H1 (cell line): ENCODE results near the gene MED31. TPM values are rescaled to one million over a fixed set of nuclear protein-coding genes. Genes with fewer than 3 reads are reported as not detected.

Source experiments
- CTCF ChIA-PET: fragments of 300-600 bp; sonication (Branson Sonifier 250); formaldehyde crosslinking; loops from one replicate; lab custom pipeline; 2021; ENCODE audit not compliant: partially characterized antibody; lab: Charles Lee
- POLR2A ChIA-PET: fragments of 300-600 bp; sonication (Branson Sonifier 250); formaldehyde crosslinking; loops from one replicate; lab custom pipeline; 2021; ENCODE audit warnings: inconsistent platforms; ENCODE audit not compliant: partially characterized antibody; lab: Charles Lee
- DNase-seq, 2 experiments: peaks; one replicate each; pipeline versions ENCODE4 v3.0.0 to v3.0.0-alpha.2; 2010 to 2022; ENCODE audit warnings: low spot score in 2 of 2, low read depth in 1 of 2, mixed read lengths in 1 of 2
- FAIRE-seq: peaks from 2 replicates; lab custom pipeline; 2011; peaks lifted over from hg19 to GRCh38; lab: Jason Lieb, UNC
- H2AFZ ChIP-seq: 2 replicates; pipeline ENCODE4 v1.8.1; 2012; ENCODE audit warnings: low read length, inconsistent platforms
- H2AK5ac ChIP-seq: 2 replicates; pipeline ENCODE4 v1.6.1; 2013; ENCODE audit warnings: low read depth, low read length
- H2BK120ac ChIP-seq: replicated peaks from 2 replicates; pipeline ENCODE3; 2013; ENCODE audit warnings: low read depth, low read length, inconsistent platforms
- H2BK12ac ChIP-seq: 2 replicates; pipeline ENCODE4 v1.6.1; 2013; ENCODE audit warnings: low read depth, low read length
- H2BK15ac ChIP-seq: 2 replicates; pipeline ENCODE4 v1.6.1; 2013; ENCODE audit warnings: low read length
- H2BK20ac ChIP-seq: 2 replicates; pipeline ENCODE4 v1.6.1; 2013; ENCODE audit warnings: low read length
- H2BK5ac ChIP-seq: 2 replicates; pipeline ENCODE4 v1.6.1; 2013; ENCODE audit warnings: low read depth, low read length
- H3K14ac ChIP-seq: 2 replicates; pipeline ENCODE4 v1.6.1; 2013; ENCODE audit warnings: inconsistent platforms; ENCODE audit not compliant: insufficient read length
- H3K18ac ChIP-seq: 2 replicates; pipeline ENCODE4 v1.6.1; 2013; ENCODE audit warnings: low read length; ENCODE audit errors: extremely low read depth
- H3K23ac ChIP-seq: 2 replicates; pipeline ENCODE4 v1.6.1; 2013; ENCODE audit warnings: inconsistent platforms; ENCODE audit not compliant: insufficient read length
- H3K23me2 ChIP-seq: 2 replicates; pipeline ENCODE4 v1.6.1; 2013; ENCODE audit warnings: low read depth, low read length
- H3K27ac ChIP-seq: 2 replicates; pipeline ENCODE4 v1.6.1; 2011; ENCODE audit warnings: low read depth, low read length, inconsistent platforms
- H3K27me3 ChIP-seq, 4 experiments: replicated peaks in 1 of 4; 1 replicate in 1 of 4; 2 replicates in 3 of 4; pipeline versions ENCODE4 v1.6.1 to v1.8.1; 2011 to 2013; ENCODE audit warnings: low read length in 3 of 4, mild to moderate bottlenecking in 3 of 4, inconsistent platforms in 2 of 4, mixed read lengths in 2 of 4, moderate library complexity in 1 of 4; ENCODE audit not compliant: control insufficient read depth in 3 of 4, insufficient read depth in 3 of 4; ENCODE audit errors: extremely low read depth in 1 of 4
- H3K36me3 ChIP-seq, 4 experiments: 2 replicates each; pipeline versions ENCODE4 v1.6.1 to v1.8.1; 2011 to 2013; ENCODE audit warnings: mild to moderate bottlenecking in 4 of 4, low read length in 3 of 4, moderate library complexity in 2 of 4, control low read depth in 1 of 4, inconsistent platforms in 1 of 4; ENCODE audit not compliant: insufficient read depth in 4 of 4, control insufficient read depth in 2 of 4
- H3K4ac ChIP-seq: replicated peaks from 2 replicates; pipeline ENCODE3; 2013; ENCODE audit warnings: low read length, low read depth, mixed read lengths, inconsistent platforms; ENCODE audit not compliant: insufficient read length
- H3K4me1 ChIP-seq, 4 experiments: replicated peaks in 1 of 4; 1 replicate in 1 of 4; 2 replicates in 3 of 4; pipeline versions ENCODE4 v1.6.1 to v1.8.1; 2011 to 2013; ENCODE audit warnings: low read length in 3 of 4, inconsistent platforms in 2 of 4, mixed read lengths in 1 of 4; ENCODE audit not compliant: insufficient read depth in 4 of 4, control insufficient read depth in 3 of 4
- H3K4me2 ChIP-seq, 2 experiments: 2 replicates each; pipeline versions ENCODE4 v1.6.1 to v1.8.1; 2011 to 2013; ENCODE audit warnings: low read depth in 2 of 2, low read length in 2 of 2, control low read depth in 1 of 2, inconsistent platforms in 1 of 2, mild to moderate bottlenecking in 1 of 2; ENCODE audit not compliant: insufficient read depth in 1 of 2
- H3K4me3 ChIP-seq, 4 experiments: fragments of 200-600, 300-600 bp in 1 of 4; sonication (generic), shearing (Covaris generic), sonication (Bioruptor Twin) in 1 of 4; 2 replicates each; pipeline versions ENCODE4 v1.5.1 to v1.8.1; 2011 to 2016; ENCODE audit warnings: low read length in 4 of 4, low read depth in 3 of 4, control low read depth in 2 of 4, inconsistent platforms in 2 of 4, mild to moderate bottlenecking in 2 of 4, mixed read lengths in 1 of 4, moderate library complexity in 1 of 4; ENCODE audit not compliant: insufficient read depth in 2 of 4; ENCODE audit errors: extremely low read depth in 1 of 4
- H3K56ac ChIP-seq: replicated peaks from 2 replicates; pipeline ENCODE3; 2013; ENCODE audit warnings: low read depth, mild to moderate bottlenecking, mixed read lengths, low read length, inconsistent platforms; ENCODE audit not compliant: insufficient read length
- H3K79me1 ChIP-seq: 2 replicates; pipeline ENCODE4 v1.6.1; 2013; ENCODE audit warnings: low read depth, low read length, control low read depth
- H3K79me2 ChIP-seq, 2 experiments: 2 replicates each; pipeline versions ENCODE4 v1.6.1 to v1.8.1; 2012 to 2013; ENCODE audit warnings: low read length in 2 of 2, mild to moderate bottlenecking in 2 of 2, inconsistent platforms in 1 of 2; ENCODE audit not compliant: insufficient read depth in 2 of 2, control insufficient read depth in 1 of 2
- H3K9ac ChIP-seq, 4 experiments: replicated peaks in 1 of 4; 1 replicate in 1 of 4; 2 replicates in 3 of 4; pipeline versions ENCODE4 v1.6.1 to v1.8.1; 2011 to 2013; ENCODE audit warnings: low read depth in 3 of 4, low read length in 3 of 4, control low read depth in 2 of 4, mild to moderate bottlenecking in 2 of 4, moderate library complexity in 2 of 4, inconsistent platforms in 1 of 4; ENCODE audit errors: extremely low read depth in 1 of 4
- H3K9me3 ChIP-seq, 2 experiments: 2 replicates each; pipeline versions ENCODE4 v1.6.1 to v1.8.1; 2012 to 2013; ENCODE audit warnings: mild to moderate bottlenecking in 2 of 2, moderate library complexity in 2 of 2, control low read depth in 1 of 2, inconsistent platforms in 1 of 2, low read depth in 1 of 2, low read length in 1 of 2, mixed read lengths in 1 of 2; ENCODE audit not compliant: insufficient read depth in 2 of 2
- H4K20me1 ChIP-seq, 2 experiments: replicated peaks in 1 of 2; 2 replicates each; pipeline versions ENCODE3 to v1.8.1; 2011 to 2013; ENCODE audit warnings: inconsistent platforms in 2 of 2, low read length in 2 of 2, mild to moderate bottlenecking in 1 of 2; ENCODE audit not compliant: insufficient read depth in 2 of 2, control insufficient read depth in 1 of 2
- H4K5ac ChIP-seq: 2 replicates; pipeline ENCODE4 v1.6.1; 2013; ENCODE audit warnings: low read length, low read depth, mixed read lengths, inconsistent platforms; ENCODE audit not compliant: insufficient read length
- H4K8ac ChIP-seq: 2 replicates; pipeline ENCODE4 v1.8.0; 2013; ENCODE audit warnings: mild to moderate bottlenecking, moderate library complexity, low read length, inconsistent platforms; ENCODE audit not compliant: insufficient read depth; ENCODE audit errors: extremely low read depth
- H4K91ac ChIP-seq: replicated peaks from 2 replicates; pipeline ENCODE3; 2013; ENCODE audit warnings: low read length, mixed read lengths, inconsistent platforms; ENCODE audit not compliant: insufficient read length
- ASH2L ChIP-seq: fragments of 200-600, 300-600 bp; sonication (generic); IDR thresholded peaks from one replicate; pipeline ENCODE4 v1.7.1; 2017; ENCODE audit warnings: low read length
- CBX8 ChIP-seq: fragments of 300-800, 300-1000 bp; sonication (generic); IDR thresholded peaks from 2 replicates; pipeline ENCODE4 v1.7.1; 2016; ENCODE audit warnings: low read depth, low read length, borderline replicate concordance
- EZH2 ChIP-seq: fragments of 200-600 bp; sonication (generic); IDR thresholded peaks from 2 replicates; pipeline ENCODE4 v1.7.1; 2012; ENCODE audit warnings: low read depth, mild to moderate bottlenecking, moderate library complexity, low read length, inconsistent platforms; ENCODE audit not compliant: severe bottlenecking
- FOSL1 ChIP-seq: IDR thresholded peaks from 2 replicates; pipeline ENCODE4 v1.6.1; 2011; ENCODE audit warnings: mild to moderate bottlenecking, low read depth, low read length, moderate library complexity; ENCODE audit not compliant: insufficient read depth
- NRF1 ChIP-seq: IDR thresholded peaks from 2 replicates; pipeline ENCODE4 v1.6.1; 2011; ENCODE audit warnings: mild to moderate bottlenecking, low read depth, low read length, improper control_type of control experiment
- PHF8 ChIP-seq: fragments of 200-600 bp; sonication (generic); conservative IDR thresholded peaks from 2 replicates; pipeline ENCODE4 v1.7.1; 2012; ENCODE audit warnings: low read depth, mild to moderate bottlenecking, inconsistent platforms, low read length, moderate library complexity
- POLR2A ChIP-seq, 2 experiments: IDR thresholded peaks; 1 replicate in 1 of 2; 2 replicates in 1 of 2; pipeline ENCODE4 v1.6.1; 2011; ENCODE audit warnings: low read depth in 2 of 2, low read length in 2 of 2, mild to moderate bottlenecking in 2 of 2; ENCODE audit errors: control extremely low read depth in 1 of 2
- RNF2 ChIP-seq: fragments of 200-900, 300-1000 bp; sonication (generic); IDR thresholded peaks from 2 replicates; pipeline ENCODE4 v1.7.1; 2016; ENCODE audit warnings: borderline replicate concordance, low read depth, mild to moderate bottlenecking, antibody characterized with exemption, low read length; ENCODE audit not compliant: poor library complexity, severe bottlenecking; ENCODE audit errors: missing control alignments
- SP2 ChIP-seq: IDR thresholded peaks from 2 replicates; pipeline ENCODE4 v1.6.1; 2012; ENCODE audit warnings: mild to moderate bottlenecking, low read length, inconsistent platforms
- TEAD4 ChIP-seq: IDR thresholded peaks from 2 replicates; pipeline ENCODE4 v1.6.1; 2012; ENCODE audit warnings: low read depth, low read length, inconsistent platforms, mixed read lengths
- WGBS, 2 experiments: shearing (Covaris generic) in 1 of 2; methylation state at CpG; one replicate each; pipeline versions ENCODE4 v1.1.6 to v1.1.7; 2013 to 2015; ENCODE audit warnings: low lambda C conversion rate in 2 of 2, mixed read lengths in 2 of 2, inconsistent platforms in 1 of 2, low coverage in 1 of 2, missing lambda C conversion rate in 1 of 2; ENCODE audit not compliant: insufficient replicate concordance in 2 of 2, insufficient coverage in 1 of 2, insufficient read length in 1 of 2; ENCODE audit errors: extremely low coverage in 1 of 2, missing lambda C conversion rate in 1 of 2; 5-methylcytosine and 5-hydroxymethylcytosine counted together
- polyA plus RNA-seq, 7 experiments: library from polyadenylated mRNA; depleted of rRNA in 3 of 7; stranded (reverse) in 5 of 7; unstranded in 2 of 7; fragments of >200 nt in 5 of 7; fragments of 200-250 nt in 2 of 7; gene quantifications; 1 replicate in 5 of 7; 2 replicates in 1 of 7; 4 replicates in 1 of 7; pipeline versions ENCODE4 v1.2.1 to v1.2.3, GENCODE V29; 2011 to 2013; ENCODE audit warnings: missing spikeins in 2 of 7, mixed read lengths in 2 of 7
- total RNA-seq: library from RNA; stranded (reverse); fragmentation: NEBNext Ultra II Directional; extraction: Animal tissue kit (Norgen Biotek cat#: 25700); gene quantifications from 2 replicates; pipeline ENCODE4 v1.2.1, GENCODE V29; 2021
- TF ChIP-seq, protein P1 (sequence below): IDR thresholded peaks from 2 replicates; pipeline ENCODE4 v1.6.1; 2011; ENCODE audit warnings: low read depth, mild to moderate bottlenecking, low read length; ENCODE audit not compliant: insufficient read depth

MED31 gene
- total and polyA plus RNA-seq, 2 of the 8 experiments (the other 6 are each of a cell fraction or from before 2014, with no cell fraction given), result 4.6 to 12.3 TPM

DNA sequence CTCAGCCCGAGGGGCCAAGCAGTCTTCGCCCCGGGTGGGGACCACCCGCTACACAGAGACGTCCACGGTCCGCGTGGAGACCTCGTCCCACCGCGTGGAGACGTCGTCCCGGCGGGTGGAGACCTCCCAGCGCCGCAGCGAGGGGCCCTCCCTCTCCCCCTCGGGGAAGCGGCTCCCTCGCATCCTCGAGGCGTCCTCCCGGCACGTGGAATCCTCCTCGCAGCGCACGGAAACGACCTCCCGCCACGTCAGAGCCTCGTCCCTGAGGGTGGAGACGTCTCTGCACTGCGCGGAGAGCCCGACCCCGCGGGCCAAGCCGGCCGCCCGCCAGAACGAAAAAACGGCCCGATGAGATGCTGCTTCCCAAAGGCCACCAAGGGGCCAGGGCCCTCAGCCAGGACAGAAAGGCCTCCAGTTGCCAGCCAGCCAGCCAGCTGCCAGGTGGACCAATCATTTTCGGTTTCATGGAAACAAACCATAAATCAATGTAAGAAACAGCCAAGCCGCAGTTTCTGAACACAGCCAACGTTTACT is 581 bp upstream of the MED31 start:
- FAIRE-seq (no peak), DNase-seq (no peak)
- Histone ChIP-seq H3K14ac (no peak overlapping the region), H3K4me1 (peaks cover 3 to 22% (median 14%) of the 10 kb centered on the region in 4 experiments), H3K9me3 (no peaks in the 10 kb centered on the region; a peak in 1 of 4 replicates), H3K9ac (peak overlapping the region in 2 of 4 experiments; percentile 15 to 18; a peak in 2 of 7 replicates), H3K4me2 (peak overlapping the region; percentile 91 to 98), H4K20me1 (peaks cover 0 to 2% of the 10 kb centered on the region in 2 experiments), H3K4ac (peak overlapping the region; percentile 66), H2BK20ac (no peak overlapping the region), H3K27me3 (peaks cover 4 to 33% (median 24%) of the 10 kb centered on the region in 4 experiments), H2AK5ac (no peak overlapping the region), H3K23me2 (peaks cover 19% of the 10 kb centered on the region), H3K36me3 (peaks cover 0 to 10% (median 2%) of the 10 kb centered on the region in 4 experiments; a peak in 3 of 8 replicates), H2BK12ac (peak overlapping the region; percentile 80; the same call in 1 of the 2 replicates), H4K5ac (peak overlapping the region; percentile 42), H2BK5ac (peak overlapping the region; percentile 88; the same call in 1 of the 2 replicates), H3K79me2 (peaks cover 0 to 25% of the 10 kb centered on the region in 2 experiments; a peak in 2 of 4 replicates), H3K27ac (no peak overlapping the region), H3K18ac (peak overlapping the region; percentile 44), H2AFZ (0 out of 2 replicates have a peak overlapping the region, but pooled peaks have one; percentile 83), H4K91ac (peak overlapping the region; percentile 96), H4K8ac (peak overlapping the region; percentile 85), H2BK120ac (no peak overlapping the region), H2BK15ac (peak overlapping the region; percentile 85; the same call in 1 of the 2 replicates), H3K79me1 (no peaks in the 10 kb centered on the region; the same call in 1 of the 2 replicates), H3K56ac (no peak overlapping the region), H3K23ac (no peak overlapping the region), H3K4me3 (peak overlapping the region; percentile 84 to 100 (median 88))
- 66% methylated on average over 34 of the region's 47 CpGs; no CpG with 5 or more reads in 1 of the 2 experiments for WGBS, 2 experiments
- ChIA-PET CTCF (interaction anchor here (0.7 kb wide), 1 partner anchor 11 kb away, joined by 3 read pairs; the partner anchor contains the start of gene TXNDC17), POLR2A (interaction anchor here (1.2 kb wide), 2 partner anchors 11 to 14 kb away, joined by 6 to 11 read pairs; partner anchors contain the start of genes KIAA0753 and TXNDC17)
- TF ChIP-seq PHF8, result 0 out of 2 replicates have a peak, but pooled peaks have one; percentile 8
- TF ChIP-seq POLR2A (IDR thresholded peaks at IDR 0.05; ENCODE audit: control extremely low read depth in 1 of 2, low read depth in 2 of 2, low read length in 2 of 2), result no peak
- no peak for TF ChIP-seq EZH2
- no peak for TF ChIP-seq CBX8
- TF ChIP-seq RNF2, result peak; percentile 77
- TF ChIP-seq, protein P1, sequence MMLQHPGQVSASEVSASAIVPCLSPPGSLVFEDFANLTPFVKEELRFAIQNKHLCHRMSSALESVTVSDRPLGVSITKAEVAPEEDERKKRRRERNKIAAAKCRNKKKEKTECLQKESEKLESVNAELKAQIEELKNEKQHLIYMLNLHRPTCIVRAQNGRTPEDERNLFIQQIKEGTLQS, result no peak
- no peak for TF ChIP-seq FOSL1
- TF ChIP-seq ASH2L, result peak; percentile 14
- TF ChIP-seq SP2, result no peak
- TF ChIP-seq NRF1, result no peak
- no peak for TF ChIP-seq TEAD4
